Measurements from ENCODE around the gene RETREG3. TPM values are rescaled to one million over a fixed set of nuclear protein-coding genes. Genes with fewer than 3 reads are reported as not detected.
"Not testable (repeated sequence)": the region's sequence is repeated elsewhere in the genome, so short reads cannot be mapped to it uniquely, and the experiment has no call there.

Gene RETREG3
- total and polyA plus RNA-seq, 10 donors = 20.3 to 87.5 (median 77.1) TPM

GRCh38 chr17:42547698-42548069 lies 61.5 kb downstream of the RETREG3 start:
- 85 to 91% (median 89%) methylated on average over 11 to 14 of the region's 14 CpGs for WGBS, 5 donors
- H3K4me1 ChIP-seq = peaks cover 5 to 25% (median 18%) of the 10 kb centered on the region in 6 donors

DNA sequence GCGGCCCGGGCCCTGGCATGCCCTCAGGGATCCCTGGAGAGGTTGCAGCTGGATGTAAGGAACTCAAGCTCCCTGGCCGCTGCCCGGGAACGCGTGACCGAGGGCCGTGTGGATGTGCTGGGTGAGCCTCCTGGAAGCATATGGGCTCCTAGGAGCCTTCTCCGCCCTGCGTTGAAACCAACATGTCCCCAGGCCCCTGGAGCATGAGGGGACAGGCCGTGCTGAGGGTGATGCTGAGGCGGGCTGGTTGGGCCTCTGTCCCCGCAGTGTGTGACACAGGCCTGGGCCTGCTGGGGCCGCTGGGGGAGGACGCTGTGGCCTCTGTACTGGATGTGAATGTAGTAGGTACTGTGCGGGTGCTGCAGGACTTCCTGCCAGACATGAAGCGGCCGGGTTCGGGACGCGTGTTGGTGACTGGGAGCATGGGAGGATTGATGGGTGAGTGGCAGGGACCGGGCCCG lies 62.1 kb downstream of the RETREG3 start:
- WGBS, 5 donors = 85 to 93% (median 89%) methylated on average over 18 to 23 of the region's 23 CpGs
- peak in 2 of 3 donors; percentile 20 to 29 for TF ChIP-seq POLR2AphosphoS5 (IDR thresholded peaks at IDR 0.05)
- no peak for TF ChIP-seq POLR2A (IDR thresholded peaks at IDR 0.05)
- peaks cover 0 to 4% (median 0%) of the 10 kb centered on the region in 7 donors for H3K27me3 ChIP-seq (replicated peaks in 1 of 7)
- intact Hi-C loops (cut with DNase I; ENCODE audit: low total_unique reads) = no loop called here
- H3K9me3 ChIP-seq = no peaks in the 10 kb centered on the region
- no peak for DNase-seq
- no peak overlapping the region for H3K27ac ChIP-seq
- peaks cover 0 to 35% (median 20%) of the 10 kb centered on the region in 6 donors for H3K36me3 ChIP-seq
- no peak overlapping the region for H3K4me3 ChIP-seq
- peaks cover 5 to 24% (median 16%) of the 10 kb centered on the region in 6 donors for H3K4me1 ChIP-seq

More at GRCh38 chr17:42547698-42548069, 61.5 kb downstream of the RETREG3 start:
- no peak overlapping the region for H3K27ac ChIP-seq
- H3K9me3 ChIP-seq = no peaks in the 10 kb centered on the region
- H3K27me3 ChIP-seq (replicated peaks in 1 of 7) = peaks cover 0 to 4% (median 0%) of the 10 kb centered on the region in 7 donors
- H3K36me3 ChIP-seq = peaks cover 0 to 31% (median 14%) of the 10 kb centered on the region in 6 donors
- intact Hi-C loops (cut with DNase I; ENCODE audit: low total_unique reads) = no loop called here
- TF ChIP-seq, protein P1, sequence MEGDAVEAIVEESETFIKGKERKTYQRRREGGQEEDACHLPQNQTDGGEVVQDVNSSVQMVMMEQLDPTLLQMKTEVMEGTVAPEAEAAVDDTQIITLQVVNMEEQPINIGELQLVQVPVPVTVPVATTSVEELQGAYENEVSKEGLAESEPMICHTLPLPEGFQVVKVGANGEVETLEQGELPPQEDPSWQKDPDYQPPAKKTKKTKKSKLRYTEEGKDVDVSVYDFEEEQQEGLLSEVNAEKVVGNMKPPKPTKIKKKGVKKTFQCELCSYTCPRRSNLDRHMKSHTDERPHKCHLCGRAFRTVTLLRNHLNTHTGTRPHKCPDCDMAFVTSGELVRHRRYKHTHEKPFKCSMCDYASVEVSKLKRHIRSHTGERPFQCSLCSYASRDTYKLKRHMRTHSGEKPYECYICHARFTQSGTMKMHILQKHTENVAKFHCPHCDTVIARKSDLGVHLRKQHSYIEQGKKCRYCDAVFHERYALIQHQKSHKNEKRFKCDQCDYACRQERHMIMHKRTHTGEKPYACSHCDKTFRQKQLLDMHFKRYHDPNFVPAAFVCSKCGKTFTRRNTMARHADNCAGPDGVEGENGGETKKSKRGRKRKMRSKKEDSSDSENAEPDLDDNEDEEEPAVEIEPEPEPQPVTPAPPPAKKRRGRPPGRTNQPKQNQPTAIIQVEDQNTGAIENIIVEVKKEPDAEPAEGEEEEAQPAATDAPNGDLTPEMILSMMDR (IDR thresholded peaks at IDR 0.05 in 8 of 11, conservative IDR thresholded peaks at IDR 0.05 in 3 of 11) = no peak
- no peak for TF ChIP-seq POLR2AphosphoS5 (IDR thresholded peaks at IDR 0.05)
- no peak for TF ChIP-seq POLR2A (IDR thresholded peaks at IDR 0.05)
- DNase-seq = no peak
- H3K4me3 ChIP-seq = peak overlapping the region in 3 of 8 donors; percentile 30 to 72 (median 51)

- H3K4me1 ChIP-seq = peaks cover 5 to 33% (median 16%) of the 10 kb centered on the region in 6 donors
- H3K27ac ChIP-seq; H3K27me3 ChIP-seq (replicated peaks in 1 of 7); H3K4me3 ChIP-seq; DNase-seq; intact Hi-C loops (cut with DNase I; ENCODE audit: low total_unique reads); H3K9me3 ChIP-seq: not testable (repeated sequence)
- peaks cover 0 to 46% (median 30%) of the 10 kb centered on the region in 6 donors for H3K36me3 ChIP-seq
- WGBS, 5 donors = 91 to 93% (median 92%) methylated on average over 8 to 9 of the region's 9 CpGs
Observed at GRCh38 chr17:42545755-42546505, 63.2 kb downstream of the RETREG3 start.

- Histone ChIP-seq H3K9me3 (no peaks in the 10 kb centered on the region), H3K27me3 (replicated peaks in 1 of 7) (peaks cover 0 to 4% (median 0%) of the 10 kb centered on the region in 7 donors), H3K36me3 (peaks cover 0 to 57% (median 31%) of the 10 kb centered on the region in 6 donors), H3K4me1 (peaks cover 5 to 36% (median 16%) of the 10 kb centered on the region in 6 donors), H3K4me3 (no peak overlapping the region), H3K27ac (no peak overlapping the region)
- TF ChIP-seq, protein P1 (IDR thresholded peaks at IDR 0.05 in 8 of 11, conservative IDR thresholded peaks at IDR 0.05 in 3 of 11) = no peak
- TF ChIP-seq POLR2A (IDR thresholded peaks at IDR 0.05) (no peak), POLR2AphosphoS5 (IDR thresholded peaks at IDR 0.05) (no peak)
- no peak for DNase-seq
- 71 to 80% (median 80%) methylated on average over 8 of the region's 8 CpGs for WGBS, 5 donors
- intact Hi-C loops (cut with DNase I; ENCODE audit: low total_unique reads) = no loop called here
Observed at GRCh38 chr17:42544874-42545283, 64.3 kb downstream of the RETREG3 start.
